ENCODE results near the gene NKD2. TPM values are rescaled to one million over a fixed set of nuclear protein-coding genes. Genes with fewer than 3 reads are reported as not detected.

NKD2 gene
- total and polyA plus RNA-seq, 2 experiments from 2014 or later: 9.0 to 11.9 TPM

DNA sequence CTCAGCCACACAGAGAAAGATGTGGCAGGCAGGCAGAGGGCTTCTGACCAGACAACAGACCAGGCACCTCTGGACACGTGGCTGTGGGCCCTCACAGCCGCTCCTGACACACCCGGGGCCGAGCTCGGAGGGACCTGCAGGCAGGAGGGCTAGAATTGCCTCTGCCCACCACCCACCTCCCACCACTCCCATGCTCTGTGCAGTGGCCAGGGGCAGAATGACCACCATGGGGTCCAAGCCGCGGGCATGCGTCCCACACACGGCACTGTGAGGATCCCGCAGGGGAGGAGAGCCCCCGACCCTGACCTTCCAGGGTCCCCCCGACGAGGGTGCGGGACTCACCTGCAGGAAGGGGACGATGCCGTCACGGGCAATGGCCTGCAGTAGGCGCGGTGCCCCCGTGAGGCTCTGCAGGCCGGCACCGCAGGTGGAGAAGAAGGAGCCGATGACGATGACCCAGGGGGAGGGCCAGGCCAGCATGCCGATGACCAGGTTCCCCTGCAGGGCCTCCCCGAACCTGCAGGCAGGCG is 69.0 kb downstream of the NKD2 start (continued):
- TF ChIP-seq JUNB (IDR thresholded peaks at IDR 0.05; ENCODE audit: unreplicated experiment) (no peak), CREB1 (CRISPR knock-in tag; IDR thresholded peaks at IDR 0.05; ENCODE audit: low read depth) (no peak), EZH2phosphoT487 (IDR thresholded peaks at IDR 0.05; ENCODE audit: unreplicated experiment) (no peak), ZNF331 (CRISPR knock-in tag; IDR thresholded peaks at IDR 0.05; ENCODE audit: low read depth) (no peak), ZNF114 (CRISPR knock-in tag; IDR thresholded peaks at IDR 0.05) (no peak)
- TF ChIP-seq, protein P1, sequence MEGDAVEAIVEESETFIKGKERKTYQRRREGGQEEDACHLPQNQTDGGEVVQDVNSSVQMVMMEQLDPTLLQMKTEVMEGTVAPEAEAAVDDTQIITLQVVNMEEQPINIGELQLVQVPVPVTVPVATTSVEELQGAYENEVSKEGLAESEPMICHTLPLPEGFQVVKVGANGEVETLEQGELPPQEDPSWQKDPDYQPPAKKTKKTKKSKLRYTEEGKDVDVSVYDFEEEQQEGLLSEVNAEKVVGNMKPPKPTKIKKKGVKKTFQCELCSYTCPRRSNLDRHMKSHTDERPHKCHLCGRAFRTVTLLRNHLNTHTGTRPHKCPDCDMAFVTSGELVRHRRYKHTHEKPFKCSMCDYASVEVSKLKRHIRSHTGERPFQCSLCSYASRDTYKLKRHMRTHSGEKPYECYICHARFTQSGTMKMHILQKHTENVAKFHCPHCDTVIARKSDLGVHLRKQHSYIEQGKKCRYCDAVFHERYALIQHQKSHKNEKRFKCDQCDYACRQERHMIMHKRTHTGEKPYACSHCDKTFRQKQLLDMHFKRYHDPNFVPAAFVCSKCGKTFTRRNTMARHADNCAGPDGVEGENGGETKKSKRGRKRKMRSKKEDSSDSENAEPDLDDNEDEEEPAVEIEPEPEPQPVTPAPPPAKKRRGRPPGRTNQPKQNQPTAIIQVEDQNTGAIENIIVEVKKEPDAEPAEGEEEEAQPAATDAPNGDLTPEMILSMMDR (conservative IDR thresholded peaks at IDR 0.05; ENCODE audit: low read depth in 2 of 2): no peak

- Mint-ChIP-seq H3K27ac (no peak overlapping the region), H3K9me3 (no peaks in the 10 kb centered on the region), H3K4me1 (no peaks in the 10 kb centered on the region; the same call in 2 of the 3 replicates), H3K4me3 (no peak overlapping the region), H3K36me3 (ENCODE audit: low read depth) (peaks cover 14% of the 10 kb centered on the region), H3K27me3 (ENCODE audit: insufficient read depth, low read depth, poor library complexity) (peaks cover 8% of the 10 kb centered on the region)
- no peaks in the 10 kb centered on the region for H3K4me1 ChIP-seq (ENCODE audit: insufficient read depth)
- H2AFZ ChIP-seq: no peak overlapping the region
- H3K27ac ChIP-seq (ENCODE audit: low read depth): no peak overlapping the region
- 0 out of 2 replicates have a peak, but pooled peaks cover 2% of the 10 kb centered on the region for H4K20me1 ChIP-seq (replicated peaks; ENCODE audit: insufficient read depth)
- H3K9me2 ChIP-seq (ENCODE audit: insufficient read depth): no peaks in the 10 kb centered on the region
- no peaks in the 10 kb centered on the region for H3K27me3 ChIP-seq (ENCODE audit: insufficient read depth)
- DNase-seq (ENCODE audit: low spot score) (no peak), ATAC-seq (no peak)
- H3K79me2 ChIP-seq (replicated peaks; ENCODE audit: insufficient read depth): no peaks in the 10 kb centered on the region
- no peak overlapping the region for H3K4me2 ChIP-seq
- no peaks in the 10 kb centered on the region for H3K36me3 ChIP-seq (ENCODE audit: insufficient read depth)
- H3F3A ChIP-seq (replicated peaks; ENCODE audit: low read depth): no peaks in the 10 kb centered on the region
- H3K4me3 ChIP-seq: no peak overlapping the region
- TF ChIP-seq ZNF462 (CRISPR knock-in tag; IDR thresholded peaks at IDR 0.05) (no peak), EZH2 (IDR thresholded peaks at IDR 0.05; ENCODE audit: low read depth, unreplicated experiment) (no peak), ZNF331 (CRISPR knock-in tag; IDR thresholded peaks at IDR 0.05; ENCODE audit: low read depth) (no peak), CREB1 (CRISPR knock-in tag; IDR thresholded peaks at IDR 0.05; ENCODE audit: low read depth) (no peak), EZH2phosphoT487 (IDR thresholded peaks at IDR 0.05; ENCODE audit: unreplicated experiment) (no peak)
- TF ChIP-seq, protein P2, sequence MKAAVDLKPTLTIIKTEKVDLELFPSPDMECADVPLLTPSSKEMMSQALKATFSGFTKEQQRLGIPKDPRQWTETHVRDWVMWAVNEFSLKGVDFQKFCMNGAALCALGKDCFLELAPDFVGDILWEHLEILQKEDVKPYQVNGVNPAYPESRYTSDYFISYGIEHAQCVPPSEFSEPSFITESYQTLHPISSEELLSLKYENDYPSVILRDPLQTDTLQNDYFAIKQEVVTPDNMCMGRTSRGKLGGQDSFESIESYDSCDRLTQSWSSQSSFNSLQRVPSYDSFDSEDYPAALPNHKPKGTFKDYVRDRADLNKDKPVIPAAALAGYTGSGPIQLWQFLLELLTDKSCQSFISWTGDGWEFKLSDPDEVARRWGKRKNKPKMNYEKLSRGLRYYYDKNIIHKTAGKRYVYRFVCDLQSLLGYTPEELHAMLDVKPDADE (IDR thresholded peaks at IDR 0.05): no peak
- TF ChIP-seq, protein P3, sequence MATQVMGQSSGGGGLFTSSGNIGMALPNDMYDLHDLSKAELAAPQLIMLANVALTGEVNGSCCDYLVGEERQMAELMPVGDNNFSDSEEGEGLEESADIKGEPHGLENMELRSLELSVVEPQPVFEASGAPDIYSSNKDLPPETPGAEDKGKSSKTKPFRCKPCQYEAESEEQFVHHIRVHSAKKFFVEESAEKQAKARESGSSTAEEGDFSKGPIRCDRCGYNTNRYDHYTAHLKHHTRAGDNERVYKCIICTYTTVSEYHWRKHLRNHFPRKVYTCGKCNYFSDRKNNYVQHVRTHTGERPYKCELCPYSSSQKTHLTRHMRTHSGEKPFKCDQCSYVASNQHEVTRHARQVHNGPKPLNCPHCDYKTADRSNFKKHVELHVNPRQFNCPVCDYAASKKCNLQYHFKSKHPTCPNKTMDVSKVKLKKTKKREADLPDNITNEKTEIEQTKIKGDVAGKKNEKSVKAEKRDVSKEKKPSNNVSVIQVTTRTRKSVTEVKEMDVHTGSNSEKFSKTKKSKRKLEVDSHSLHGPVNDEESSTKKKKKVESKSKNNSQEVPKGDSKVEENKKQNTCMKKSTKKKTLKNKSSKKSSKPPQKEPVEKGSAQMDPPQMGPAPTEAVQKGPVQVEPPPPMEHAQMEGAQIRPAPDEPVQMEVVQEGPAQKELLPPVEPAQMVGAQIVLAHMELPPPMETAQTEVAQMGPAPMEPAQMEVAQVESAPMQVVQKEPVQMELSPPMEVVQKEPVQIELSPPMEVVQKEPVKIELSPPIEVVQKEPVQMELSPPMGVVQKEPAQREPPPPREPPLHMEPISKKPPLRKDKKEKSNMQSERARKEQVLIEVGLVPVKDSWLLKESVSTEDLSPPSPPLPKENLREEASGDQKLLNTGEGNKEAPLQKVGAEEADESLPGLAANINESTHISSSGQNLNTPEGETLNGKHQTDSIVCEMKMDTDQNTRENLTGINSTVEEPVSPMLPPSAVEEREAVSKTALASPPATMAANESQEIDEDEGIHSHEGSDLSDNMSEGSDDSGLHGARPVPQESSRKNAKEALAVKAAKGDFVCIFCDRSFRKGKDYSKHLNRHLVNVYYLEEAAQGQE (IDR thresholded peaks at IDR 0.05; ENCODE audit: unreplicated experiment): no peak
These were observed 69.6 kb downstream of the NKD2 start for GRCh38 chr5:1078206-1078605.

Measured in GM23338 (cell line).